ENCODE measurements around the gene CCDC8.
"Not testable (repeated sequence)": the region's sequence is repeated elsewhere in the genome, so short reads cannot be mapped to it uniquely, and the experiment has no call there.

Gene CCDC8

DNA sequence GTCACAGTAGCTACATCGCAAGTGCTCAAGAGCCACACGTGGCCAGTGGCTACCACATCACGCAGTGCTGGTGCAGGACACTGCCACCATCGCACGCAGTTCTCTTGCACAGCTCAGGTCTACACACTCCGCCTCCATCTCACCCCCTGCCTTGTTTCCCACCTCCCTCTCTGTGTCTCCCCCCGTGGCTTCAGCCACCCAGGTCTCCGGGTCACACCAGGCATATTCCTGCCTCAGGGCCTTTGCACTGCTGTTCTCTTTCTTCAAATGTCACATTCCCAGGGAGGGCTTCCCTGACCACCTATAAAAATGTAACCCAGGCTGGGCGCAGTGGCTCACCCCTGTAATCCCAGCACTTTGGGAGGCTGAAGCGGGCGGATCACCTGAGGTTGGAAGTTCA is 10.6 kb downstream of the CCDC8 start:
- no peak for DNase-seq (ENCODE audit: low spot score)

DNA sequence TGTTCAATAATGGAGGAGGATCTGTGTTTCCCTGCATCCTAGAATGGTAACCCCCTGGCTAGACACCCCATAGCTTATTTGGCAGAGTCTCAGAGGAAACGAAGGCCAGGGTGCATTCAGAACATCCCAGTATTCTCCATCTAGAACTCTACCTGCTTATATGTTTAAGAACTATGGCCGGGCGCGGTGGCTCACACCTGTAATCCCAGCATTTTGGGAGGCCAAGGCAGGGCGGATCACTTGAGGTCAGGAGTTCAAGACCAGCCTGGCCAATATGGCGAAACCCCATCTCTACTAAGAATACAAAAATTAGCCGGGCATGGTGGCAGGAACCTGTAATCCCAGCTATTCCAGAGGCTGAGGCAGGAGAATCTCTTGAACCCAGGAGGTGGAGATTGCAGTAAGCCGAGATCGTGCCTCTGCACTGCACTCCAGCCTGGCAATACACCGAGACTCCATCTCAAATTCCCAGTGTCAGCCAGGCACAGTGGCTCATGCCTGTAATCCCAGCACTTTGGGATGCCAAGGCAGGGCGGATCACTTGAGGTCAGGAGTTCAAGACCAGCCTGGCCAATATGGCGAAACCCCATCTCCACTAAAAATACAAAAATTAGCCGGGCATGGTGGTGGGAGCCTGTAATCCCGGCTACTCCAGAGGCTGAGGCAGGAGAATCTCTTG is 15.4 kb downstream of the CCDC8 start:
- DNase-seq (ENCODE audit: low spot score), result not testable (repeated sequence)

DNA sequence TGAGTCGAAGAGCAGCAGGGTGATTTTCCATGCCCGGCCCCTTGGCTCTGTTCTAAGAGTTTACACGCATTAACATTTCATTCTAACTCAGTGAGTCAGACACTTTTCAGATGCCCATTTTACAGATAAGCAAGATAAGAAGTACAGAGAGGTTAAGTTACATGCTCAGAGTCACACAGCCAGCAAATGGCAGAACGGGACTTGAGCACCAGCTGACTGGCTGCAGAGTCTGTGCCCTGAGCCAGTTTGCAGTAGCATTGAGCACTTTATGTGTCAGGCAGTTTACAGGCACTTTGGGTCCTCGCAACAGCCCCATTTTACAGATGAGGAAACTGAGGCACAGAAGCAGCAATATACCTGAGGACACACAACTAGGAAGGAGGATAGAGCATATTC is 19.0 kb downstream of the CCDC8 start:
- no peak for DNase-seq (ENCODE audit: low spot score)

GRCh38 chr19:46393456-46394401 is 19.6 kb downstream of the CCDC8 start:
- DNase-seq (ENCODE audit: low spot score), result no peak

DNA sequence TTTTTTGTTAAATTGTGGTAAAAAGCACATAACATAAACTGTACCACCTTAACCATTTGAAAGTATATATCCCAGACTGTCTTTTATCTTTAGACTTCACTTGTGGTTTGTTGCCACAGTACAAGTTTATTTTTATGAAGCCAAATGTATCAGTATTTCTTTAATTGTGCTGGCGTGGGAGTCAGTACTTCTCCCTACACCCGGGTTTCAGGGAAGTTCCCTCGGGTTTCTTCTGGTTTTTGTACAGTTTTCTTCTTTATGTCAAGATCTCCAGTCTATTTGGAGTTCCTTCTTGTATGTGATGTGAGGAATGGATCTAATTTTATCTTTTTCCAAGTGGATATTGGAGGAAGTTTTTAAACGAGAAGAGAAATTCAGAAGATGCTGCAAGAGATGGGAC is 20.5 kb downstream of the CCDC8 start:
- DNase-seq (ENCODE audit: low spot score), result no peak

DNA sequence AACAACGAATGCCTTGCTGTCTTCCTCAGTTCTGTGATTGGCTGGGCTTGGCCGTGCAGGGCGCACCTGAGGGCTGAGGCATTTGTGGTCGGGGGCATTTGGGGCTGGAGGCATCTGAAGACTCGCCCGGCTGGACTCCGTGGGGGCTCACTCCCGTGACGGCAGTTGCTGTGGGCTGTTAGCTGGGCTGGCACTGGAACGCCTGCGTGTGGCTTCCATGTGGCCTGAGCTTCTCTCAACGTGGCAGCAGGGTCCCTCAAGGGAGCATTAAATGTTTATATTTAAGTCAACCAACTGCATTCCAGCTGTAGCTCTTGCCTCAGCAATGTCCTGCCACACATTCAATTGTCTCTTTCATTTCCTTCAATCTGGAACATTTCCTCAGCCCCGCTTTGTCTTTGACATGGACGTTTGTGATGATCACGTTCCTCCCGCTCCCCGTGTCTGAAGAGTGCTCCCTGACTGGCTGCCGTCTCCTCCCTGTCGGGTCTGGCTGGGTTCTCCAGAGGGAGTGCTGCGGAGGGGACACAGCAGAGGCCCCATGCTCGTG is 21.0 kb downstream of the CCDC8 start:
- no peak for DNase-seq (ENCODE audit: low spot score)

DNA sequence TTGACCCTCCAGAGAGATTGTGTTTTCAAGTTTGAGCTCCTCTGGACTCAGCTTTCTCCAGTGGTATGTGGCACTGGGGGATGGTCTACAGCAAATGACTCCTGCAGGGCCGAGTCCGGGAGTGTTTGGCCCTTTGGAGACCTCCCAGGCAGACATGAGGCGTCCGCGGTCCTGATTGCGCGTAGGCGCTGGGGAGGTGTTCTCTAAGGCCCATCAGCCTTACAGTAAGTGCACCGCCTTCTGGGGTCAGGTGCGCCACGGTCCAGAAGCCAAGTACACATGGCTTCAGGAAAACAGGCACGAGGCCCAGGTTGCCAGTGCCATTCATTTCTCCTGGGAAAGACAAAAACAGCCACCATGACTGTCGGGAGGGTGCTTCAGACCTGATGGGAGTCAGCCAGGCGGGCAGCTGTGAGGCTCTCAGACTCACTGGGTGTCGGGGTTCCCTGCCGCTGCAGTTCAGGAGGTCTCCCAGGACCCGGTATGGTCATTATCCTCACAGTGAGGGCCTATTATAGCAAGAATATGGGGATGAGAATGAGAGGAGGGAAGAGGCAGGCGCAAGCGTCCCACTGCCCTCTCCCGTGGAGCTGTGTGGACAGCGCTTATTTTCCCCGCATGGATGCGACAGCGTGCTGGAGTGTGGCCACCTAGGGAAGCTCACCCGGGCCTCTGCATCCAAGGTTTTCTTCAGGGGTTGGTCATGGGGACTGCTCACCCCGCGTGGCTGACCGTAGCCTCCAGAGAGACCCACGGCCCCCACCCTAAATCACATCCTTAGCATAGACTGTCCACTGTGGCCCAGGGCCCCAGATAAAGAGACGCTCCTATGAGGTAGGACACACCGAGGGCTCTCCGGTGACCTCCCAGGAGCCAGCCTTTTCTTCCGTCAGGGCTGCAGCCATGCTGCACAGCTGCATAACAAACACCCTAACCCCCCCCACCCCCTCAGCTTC is 21.8 kb downstream of the CCDC8 start:
- DNase-seq (ENCODE audit: low spot score), result no peak

- DNase-seq (ENCODE audit: low spot score), result no peak
These were observed 22.5 kb downstream of the CCDC8 start for GRCh38 chr19:46390866-46391265.

DNA sequence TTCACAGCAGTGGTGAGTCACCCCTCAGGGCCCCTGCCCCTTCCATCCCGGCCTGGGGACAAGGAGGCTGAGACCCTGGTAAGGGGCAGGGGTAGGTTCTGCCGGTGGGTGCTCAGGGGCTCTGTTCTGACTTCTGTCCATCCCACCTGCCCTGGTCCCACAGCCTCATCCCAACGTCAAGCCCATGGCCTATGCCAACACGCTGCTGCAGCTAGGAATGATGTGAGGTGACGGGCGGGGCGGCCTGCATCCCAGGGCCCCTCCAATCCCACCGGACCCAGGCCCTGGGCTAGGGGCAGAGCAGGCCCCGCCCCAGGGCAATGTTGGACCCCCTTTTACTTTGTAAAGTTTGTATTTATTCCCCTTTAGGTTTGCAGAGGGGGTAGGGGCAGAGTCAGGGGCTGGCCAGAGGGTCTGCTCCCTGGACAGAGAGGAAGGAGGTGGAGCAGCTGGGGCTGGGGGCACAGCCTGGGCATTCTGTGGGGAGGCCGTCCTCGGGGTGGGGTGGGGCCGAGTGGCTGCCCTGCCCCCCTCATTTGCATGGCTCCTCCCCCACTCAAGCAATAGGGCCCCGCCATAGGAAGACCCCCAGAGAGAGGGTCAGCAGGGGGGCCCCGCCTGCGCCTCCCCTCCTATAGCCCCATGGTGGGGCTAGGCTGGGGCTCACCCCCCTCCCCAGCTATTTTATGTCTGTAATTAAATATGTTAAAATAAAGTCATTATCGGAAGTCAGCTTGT is 23.1 kb downstream of the CCDC8 start:
- peak; percentile 52 for DNase-seq (ENCODE audit: low spot score)

DNA sequence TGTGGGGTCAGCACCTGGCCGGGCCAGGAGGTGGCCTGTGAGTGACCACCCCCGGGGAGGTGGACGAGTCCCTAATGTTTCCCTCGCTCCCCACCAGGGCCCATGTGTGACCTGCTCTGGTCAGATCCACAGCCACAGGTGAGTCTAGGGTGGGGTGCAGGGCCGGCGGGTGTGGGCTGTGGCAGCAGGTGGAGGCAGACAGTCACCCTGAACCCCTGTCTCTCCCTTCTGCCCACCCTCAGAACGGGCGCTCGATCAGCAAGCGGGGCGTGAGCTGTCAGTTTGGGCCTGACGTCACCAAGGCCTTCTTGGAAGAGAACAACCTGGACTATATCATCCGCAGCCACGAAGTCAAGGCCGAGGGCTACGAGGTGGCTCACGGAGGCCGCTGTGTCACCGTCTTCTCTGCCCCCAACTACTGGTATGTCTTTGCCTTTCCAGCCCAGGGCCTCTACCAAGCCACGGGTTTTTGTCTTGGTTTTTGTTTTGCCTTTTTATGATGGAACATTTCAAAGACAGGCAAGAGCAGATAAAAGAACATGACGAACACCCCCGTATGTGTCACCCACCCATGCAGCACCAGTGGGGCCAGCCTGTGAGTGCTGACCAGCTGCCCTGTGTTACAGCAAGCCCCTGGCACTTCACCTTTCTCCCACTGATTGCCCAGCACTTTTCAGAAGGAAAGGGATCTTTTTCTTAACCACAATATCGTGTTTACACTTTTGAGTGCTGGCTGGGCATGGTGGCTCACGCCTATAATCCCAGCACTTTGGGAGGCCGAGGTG is 24.9 kb downstream of the CCDC8 start:
- no peak for DNase-seq (ENCODE audit: low spot score)

- no peak for DNase-seq (ENCODE audit: low spot score)
These were observed 25.6 kb downstream of the CCDC8 start for GRCh38 chr19:46387713-46388130.

DNA sequence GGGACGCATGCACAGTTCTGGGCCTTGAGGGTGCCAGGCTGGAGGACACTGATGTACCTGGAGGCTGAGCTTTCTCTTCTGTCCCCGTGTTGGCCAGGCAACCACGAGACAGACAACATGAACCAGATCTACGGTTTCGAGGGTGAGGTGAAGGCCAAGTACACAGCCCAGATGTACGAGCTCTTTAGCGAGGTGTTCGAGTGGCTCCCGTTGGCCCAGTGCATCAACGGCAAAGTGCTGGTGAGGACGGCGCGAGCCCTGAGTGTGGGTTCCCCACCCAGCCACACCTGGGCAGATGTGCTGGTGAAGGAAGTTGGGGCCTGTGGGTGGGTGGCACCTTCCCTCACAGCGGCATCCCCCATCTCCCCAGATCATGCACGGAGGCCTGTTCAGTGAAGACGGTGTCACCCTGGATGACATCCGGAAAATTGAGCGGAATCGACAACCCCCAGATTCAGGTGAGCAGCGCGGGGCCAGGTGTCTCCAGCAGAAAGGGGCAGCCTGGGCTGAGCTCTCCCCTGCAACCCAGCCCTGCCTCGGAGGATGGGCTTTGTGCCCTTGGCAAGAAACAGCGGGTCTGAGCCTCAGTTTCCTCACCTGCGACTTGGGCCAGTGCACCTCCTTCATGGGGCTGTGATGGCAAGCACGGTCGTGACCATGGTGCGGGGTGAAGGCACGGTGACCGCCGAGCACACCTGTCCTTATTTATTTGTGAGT is 26.2 kb downstream of the CCDC8 start:
- no peak for DNase-seq (ENCODE audit: low spot score)

DNA sequence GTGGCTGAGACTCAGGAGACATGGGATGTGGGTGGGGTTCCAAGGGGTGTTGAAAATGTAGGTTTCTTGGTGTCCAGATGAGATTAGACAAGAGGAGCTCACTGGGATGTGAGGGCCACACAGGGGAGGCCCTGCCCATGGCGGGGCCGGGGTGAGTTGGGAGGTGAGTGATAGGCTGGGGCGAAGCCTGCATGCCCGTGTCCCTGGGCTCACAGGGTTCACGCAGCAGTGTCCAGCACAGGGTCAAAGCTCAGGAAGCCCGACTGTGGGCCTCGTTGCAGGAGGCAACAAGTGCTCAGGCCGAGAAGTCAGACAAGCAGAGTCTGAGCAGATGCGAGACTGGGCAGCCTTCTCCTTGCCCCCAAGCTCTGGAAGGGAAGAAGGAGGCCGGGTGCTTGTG is 27.2 kb downstream of the CCDC8 start:
- no peak for DNase-seq (ENCODE audit: low spot score)

DNA sequence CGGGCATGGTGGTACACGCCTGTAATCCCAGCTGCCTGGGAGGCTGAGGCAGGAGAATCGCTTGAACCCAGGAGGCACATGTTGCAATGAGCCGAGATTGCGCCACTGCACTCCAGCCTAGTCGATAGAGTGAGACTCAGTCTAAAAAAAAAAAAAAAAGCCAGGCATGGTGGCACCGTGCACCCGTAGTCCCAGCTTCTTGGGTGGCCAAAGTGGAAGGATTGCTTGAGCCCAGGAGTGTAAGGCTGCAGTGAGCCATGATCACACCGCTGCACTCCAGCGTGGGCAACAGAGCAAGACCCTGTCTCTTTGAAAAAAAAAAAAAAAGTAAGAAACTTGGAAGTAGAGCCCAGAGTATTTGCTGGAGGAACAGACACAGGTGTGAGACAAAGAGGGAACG is 27.7 kb downstream of the CCDC8 start:
- DNase-seq (ENCODE audit: low spot score), result no peak

- DNase-seq (ENCODE audit: low spot score), result no peak
These were observed 29.0 kb downstream of the CCDC8 start for GRCh38 chr19:46384396-46384795.

DNA sequence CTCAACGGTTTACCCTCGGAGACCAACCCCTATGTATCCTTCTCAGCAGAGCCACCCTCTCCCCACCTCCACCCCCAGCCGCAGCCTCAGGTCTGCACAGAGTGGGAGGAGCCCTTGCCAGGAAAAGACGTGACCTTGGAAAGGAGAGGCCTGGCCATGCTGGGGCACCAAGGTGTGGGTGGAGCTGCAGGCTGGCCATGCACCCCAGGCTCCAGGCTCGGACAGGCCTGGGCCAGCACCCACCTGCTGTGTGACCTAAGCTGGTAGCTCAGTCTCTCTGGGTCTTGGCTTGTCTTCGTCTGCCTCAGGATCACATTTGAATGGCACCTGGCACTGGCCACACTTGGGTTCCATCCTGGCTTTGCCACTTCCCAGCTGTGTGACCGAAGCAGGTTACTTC is 29.5 kb downstream of the CCDC8 start:
- no peak for DNase-seq (ENCODE audit: low spot score)

- no peak for DNase-seq (ENCODE audit: low spot score)
These were observed 30.1 kb downstream of the CCDC8 start for GRCh38 chr19:46383171-46383815.

GRCh38 chr19:46381756-46382345 is 31.5 kb downstream of the CCDC8 start:
- DNase-seq (ENCODE audit: low spot score), result no peak

GRCh38 chr19:46381346-46381745 is 32.0 kb downstream of the CCDC8 start:
- no peak for DNase-seq (ENCODE audit: low spot score)

Measured in iPS-NIHi11 (cell line).